HG03457 (cell line): ENCODE results near the gene SMIM13.

ENCODE experiments used
- ATAC-seq: cut with Tn5 transposase; IDR thresholded peaks from one replicate; pipeline ENCODE4 v1.9.1; 2021; ENCODE audit warnings: moderate number of reproducible peaks; ENCODE audit not compliant: unreplicated experiment

SMIM13 gene

DNA sequence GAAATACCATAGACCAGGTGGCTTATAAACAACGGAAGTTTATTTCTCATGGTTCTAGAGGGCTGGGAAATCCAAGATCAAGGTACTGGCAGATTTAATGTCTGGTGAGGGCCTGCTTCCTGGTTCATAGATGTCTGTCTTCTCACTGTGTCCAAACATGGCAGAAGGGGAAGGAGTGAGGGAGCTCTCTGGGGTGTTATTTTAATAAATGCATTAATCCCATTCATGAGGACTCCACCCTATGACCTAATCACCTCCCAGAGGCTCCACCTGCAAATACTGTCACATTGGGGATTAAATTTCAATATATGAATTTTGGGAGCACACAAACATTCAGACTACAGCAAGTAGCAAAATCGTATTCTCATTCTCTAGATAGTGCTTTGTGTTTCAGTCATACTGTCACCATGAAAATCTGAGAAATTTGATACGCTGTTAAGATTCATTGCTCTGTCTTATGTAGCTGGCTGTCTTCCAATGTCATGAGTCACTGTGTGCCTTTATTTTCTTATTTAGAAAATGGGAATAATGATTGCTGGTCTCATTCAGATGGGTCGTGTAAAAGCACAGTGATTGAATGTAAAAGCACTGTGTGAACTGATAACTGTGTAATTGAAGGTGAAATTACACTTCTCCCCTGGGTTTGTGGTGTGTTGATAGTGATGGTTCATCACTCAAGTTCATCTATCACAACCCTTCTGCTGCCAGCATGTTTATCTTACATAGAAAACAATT lies 26.8 kb downstream of the SMIM13 start:
- ATAC-seq = no peak

GRCh38 chr6:11121851-11122250 lies 28.2 kb downstream of the SMIM13 start:
- ATAC-seq = no peak

DNA sequence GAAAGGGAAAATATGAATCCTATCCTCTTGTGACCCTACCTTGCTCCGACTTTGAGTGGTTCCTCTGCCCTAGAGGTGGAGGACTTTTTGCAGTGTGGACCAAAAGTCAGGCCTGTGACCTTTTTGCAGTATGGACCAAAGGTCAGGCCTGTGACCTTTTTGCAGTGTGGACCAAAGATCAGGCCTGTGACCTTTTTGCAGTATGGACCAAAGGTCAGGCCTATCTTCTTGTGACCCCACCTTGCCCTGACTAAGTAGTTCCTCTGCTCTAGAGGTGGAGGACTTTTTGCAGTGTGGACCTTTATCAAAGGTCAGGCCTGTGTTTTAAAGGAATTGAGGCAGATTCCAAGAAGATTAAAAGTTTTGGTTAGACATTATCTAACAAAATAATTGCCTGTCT lies 28.7 kb downstream of the SMIM13 start:
- ATAC-seq = no peak

DNA sequence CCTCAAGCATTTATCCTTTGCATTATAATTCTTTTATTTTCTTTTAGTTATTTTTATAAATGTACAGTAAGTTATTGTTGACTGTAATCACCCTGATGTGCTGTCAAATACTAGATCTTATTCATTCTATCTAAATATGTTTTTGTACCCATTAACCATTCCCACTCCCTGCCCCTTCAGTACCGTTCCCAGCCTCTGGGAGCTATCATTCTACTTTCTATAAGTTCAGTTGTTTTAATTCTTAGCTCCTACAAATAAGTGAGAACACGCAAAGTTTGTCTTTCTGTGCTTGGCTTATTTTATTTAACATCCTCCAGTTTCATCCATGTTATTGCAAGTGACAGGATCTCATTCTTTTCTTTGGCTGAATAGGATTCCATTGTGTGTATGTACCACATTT lies 30.3 kb downstream of the SMIM13 start:
- no peak for ATAC-seq

DNA sequence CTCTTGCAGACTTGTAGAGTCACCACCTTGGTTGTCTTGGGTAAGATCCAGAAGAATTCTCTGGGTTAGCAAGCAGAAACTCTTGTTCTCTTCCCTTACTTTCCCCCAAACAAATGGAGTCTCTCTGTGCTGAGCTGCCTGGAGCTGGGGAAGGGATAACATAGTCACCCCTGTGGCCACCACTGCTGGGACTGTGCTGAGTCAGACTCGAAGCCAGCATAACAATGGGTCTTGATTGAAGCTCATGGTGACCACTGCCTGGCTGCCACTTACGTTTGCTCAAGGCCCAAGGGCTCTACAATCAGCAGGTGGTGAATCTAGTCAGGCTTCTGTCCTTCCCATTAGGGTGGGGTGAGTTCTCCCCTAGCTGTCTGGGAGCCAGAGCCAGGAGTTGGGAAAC lies 33.2 kb downstream of the SMIM13 start:
- no peak for ATAC-seq

DNA sequence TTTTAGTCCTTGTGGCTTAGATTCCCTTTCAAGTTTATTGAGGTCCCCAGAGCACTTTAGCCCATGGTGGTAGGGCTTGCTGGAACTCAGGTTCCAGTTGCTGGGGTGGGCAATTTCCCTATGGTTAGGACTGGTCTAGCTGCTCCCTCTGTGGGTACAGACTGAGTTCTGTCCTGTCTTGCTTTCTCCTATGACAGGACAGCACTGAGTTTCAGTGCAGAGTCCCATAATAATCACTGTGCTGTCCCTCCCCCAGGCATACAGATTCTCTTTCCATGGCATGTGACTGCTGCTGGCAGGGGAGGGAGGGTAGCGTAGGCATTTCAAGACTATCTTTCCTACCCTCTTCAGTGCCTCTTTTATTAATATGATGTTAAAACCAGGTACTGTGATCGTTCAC lies 35.0 kb downstream of the SMIM13 start:
- no peak for ATAC-seq

DNA sequence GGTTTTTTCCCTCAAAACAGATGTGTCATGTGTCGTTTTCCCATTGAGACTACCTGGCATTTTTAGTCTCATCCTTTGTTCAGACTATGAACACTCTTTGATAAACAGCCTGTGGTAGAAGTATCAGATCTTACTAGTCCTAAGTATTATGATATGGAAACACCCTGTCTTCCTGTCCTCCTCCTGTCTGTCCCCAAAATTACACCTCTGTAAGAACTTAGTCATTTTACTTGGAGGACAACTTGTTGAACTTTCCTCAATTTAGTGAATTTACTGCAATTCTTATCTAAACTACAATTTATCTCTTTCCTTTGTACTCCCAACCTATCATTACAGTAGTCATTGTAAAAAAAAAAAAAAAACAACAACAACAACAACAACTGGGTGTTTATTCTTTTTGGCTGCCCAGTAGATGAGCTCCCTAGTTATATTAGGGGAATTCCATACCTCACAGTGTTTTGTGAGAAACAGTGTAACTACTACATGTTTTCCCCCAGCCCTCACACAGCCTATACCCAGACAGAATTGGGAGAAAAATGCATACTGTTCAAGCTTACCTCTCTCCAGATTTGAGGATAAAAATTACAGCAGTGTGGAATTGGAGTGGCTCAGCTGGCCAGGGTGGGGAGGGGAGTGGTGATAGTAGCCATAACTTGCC lies 36.4 kb downstream of the SMIM13 start:
- ATAC-seq = no peak

GRCh38 chr6:11130605-11131004 lies 37.0 kb downstream of the SMIM13 start:
- ATAC-seq = no peak

- ATAC-seq = no peak
Measured at GRCh38 chr6:11132194-11132888, 38.7 kb downstream of the SMIM13 start.

DNA sequence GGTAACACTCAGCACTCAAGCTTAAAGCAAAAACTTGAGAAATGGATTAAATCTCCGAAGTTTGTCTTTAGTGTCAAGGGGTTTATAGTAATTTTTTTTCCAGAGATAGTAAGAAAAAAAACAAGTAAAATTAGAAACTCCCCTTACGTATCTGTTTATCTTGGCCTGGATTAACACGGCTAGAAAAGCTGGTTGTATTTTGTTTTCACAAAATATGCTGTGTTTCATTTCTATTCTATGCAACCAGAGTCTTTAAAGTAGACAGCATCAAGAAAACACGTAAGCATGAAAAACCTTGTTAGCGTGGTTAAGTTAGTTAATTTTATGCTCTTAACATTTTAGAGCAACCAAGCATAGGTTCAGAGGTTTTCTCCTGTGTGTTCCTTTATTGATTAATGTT lies 39.6 kb downstream of the SMIM13 start:
- ATAC-seq = no peak

DNA sequence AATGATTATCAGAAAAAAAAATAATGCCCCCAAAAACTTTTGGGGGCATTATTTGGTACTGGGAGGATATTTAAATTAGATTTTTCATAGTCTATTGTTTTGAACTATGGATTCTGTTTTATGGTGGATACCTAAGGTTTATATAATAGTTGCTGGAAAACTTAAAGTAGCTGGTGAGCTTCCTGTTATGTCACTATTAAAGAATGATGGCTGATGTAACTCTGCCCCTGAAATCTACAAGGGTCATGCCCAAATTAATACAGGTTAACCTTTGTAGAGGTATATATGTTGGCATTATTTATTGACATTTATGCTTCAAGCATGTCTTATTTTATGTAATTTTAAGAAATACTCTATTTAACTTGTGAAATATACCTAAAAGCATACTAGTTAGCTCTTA lies 43.2 kb downstream of the SMIM13 start:
- no peak for ATAC-seq

DNA sequence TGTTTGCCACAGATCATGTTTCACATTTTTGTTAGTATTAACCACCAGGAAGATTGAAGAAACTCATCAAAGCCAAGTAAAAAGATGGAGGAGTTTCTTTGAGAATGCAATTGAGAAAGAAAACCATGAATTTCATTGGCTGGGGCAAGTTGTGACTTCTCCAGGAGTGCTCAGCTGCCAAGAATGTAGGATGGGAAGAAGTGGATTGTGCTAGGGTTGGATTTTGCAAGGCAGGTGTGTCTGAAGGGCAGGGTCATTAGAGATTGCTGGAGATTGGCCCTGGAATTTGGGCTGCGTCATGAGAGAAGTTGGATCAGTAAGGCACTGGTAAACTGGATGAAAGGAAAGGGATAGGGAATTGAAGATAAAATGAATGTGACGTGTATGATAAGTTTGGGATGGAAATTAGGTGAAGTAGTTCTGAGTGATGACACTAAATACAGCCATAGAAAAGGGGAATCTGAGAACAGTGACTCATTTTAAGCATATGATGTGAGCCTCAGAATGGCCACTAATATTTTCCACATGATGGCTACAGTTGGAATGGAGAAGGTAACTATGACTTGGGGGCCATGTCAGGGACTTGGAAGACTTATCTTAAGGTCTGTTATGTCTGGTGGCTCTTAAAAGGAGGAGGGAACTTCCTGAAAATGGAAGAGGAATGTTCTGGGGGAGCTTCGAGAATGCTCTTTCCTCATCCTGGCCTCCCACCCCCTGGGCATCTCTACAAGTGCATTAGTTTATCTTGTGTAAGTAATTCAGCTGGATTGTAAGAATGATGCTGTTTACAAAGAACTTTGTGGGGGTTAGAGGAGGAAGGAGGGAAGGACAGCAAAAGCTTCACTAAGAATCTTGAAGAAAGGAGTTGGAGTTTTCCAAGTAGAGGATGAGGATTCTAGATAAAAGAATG lies 45.7 kb downstream of the SMIM13 start:
- no peak for ATAC-seq

GRCh38 chr6:11140056-11140455 lies 46.4 kb downstream of the SMIM13 start:
- no peak for ATAC-seq

GRCh38 chr6:11141295-11141694 lies 47.7 kb downstream of the SMIM13 start:
- ATAC-seq = no peak

DNA sequence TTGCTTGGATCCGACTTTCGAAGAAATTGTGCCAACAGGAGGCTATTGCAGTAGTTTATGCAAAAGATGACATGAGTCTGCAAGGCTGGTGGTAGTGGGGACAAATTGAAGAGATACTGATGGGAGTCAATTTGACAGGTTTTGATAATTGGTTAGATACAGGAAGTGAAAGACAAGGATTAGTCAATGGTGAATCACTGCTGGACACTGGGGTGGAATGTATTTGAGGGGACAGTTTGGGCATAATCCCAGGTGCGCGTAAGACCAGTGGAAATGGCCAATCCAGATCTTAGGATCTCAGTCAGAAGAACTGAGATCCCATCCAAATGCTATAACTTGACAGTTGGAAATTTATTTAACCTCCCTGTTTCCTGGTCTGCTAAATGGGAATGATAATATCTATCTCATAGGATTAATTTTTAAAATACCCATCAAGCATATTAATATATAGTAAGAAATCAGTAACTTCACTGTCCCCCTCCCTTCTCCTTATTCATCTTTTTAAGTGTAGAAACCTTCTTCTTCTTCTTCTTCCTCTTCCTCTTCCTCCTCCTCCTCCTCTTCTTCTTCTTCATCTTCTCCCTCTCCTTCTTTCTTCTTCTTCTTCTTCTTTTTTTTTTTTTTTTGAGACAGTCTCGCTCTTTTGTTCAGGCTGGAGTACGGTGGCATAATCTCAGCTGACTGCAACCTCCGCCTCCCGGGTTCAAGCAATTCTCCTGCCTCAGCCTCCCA lies 48.8 kb downstream of the SMIM13 start:
- ATAC-seq = no peak

DNA sequence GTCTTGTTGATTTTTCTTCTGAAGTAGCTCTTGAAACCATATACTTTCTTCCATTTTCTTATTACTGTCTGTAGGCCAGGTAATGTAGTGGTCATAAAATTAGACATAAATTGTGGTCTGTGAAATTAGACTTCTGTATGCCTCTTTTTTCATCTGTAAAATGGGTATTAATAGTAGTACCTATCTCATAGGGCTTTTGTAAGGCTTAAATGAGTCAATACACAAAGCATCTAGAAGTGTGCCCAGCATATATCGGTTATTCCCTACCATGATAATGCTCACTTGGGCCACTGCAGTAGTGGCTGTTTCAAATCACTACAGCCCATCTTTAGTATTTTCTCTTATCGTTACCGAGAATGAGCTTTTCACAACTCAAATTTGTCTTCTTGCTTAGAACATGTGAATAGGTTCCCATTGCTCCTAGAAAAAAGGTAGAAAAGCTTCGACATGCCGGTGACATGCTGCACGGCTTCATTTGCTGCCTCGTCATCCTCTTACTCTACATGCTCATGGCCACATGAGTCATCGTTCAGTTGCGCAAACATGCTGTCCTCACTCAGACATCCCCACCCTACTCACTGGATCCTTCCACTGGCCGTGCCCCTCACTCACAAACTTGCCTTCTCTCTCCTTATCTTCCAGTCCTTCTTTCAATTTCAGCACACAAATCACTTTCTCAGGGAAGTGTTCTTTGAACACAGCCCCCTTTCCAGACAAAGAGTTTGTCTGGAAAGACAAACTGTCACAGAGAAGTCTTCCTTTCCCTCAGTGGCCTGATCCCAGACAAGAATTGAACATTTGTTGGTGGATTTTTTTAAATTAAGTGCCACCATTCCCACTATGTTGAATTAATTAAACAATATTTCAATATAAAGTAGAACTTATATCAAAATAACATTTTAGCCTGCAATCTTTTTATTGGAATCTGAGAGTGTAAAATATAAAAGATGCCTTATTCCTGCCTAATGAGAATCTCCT lies 50.0 kb downstream of the SMIM13 start:
- ATAC-seq = no peak

- ATAC-seq = no peak
Measured at GRCh38 chr6:11144393-11144851, 50.8 kb downstream of the SMIM13 start.

DNA sequence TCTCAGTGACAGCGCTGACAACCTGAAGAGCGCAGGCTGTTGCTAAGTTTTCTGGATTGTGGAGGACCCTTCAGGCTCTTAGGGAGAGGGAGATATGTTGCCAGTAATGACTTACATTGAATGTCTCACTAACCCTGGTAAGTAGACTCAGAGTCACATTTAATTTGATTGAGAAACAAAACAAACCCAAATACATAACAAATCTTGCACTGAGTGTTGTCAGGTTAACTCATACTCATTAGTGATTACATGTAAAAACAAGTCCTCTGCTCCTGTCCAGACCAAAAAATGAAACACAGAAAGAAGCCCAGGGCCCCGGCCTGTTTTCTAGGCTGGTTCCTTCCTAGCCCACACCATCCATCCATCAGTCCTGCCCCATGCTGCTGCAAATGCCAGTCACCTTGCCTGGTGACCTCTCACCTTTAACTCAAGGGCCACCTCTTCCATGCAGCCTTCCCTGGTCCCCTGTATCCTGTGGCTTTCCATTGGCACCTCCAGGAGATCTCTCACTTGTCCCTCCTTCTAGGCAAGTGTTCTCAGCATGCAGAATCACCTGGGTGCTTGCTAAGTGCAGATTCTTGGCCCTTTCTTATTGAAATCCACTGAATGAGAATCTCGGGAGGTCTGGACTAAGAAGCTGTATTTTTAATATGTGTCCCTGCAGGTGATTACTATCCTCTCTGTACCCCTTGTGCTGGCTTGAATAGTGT lies 52.6 kb downstream of the SMIM13 start:
- ATAC-seq = no peak

DNA sequence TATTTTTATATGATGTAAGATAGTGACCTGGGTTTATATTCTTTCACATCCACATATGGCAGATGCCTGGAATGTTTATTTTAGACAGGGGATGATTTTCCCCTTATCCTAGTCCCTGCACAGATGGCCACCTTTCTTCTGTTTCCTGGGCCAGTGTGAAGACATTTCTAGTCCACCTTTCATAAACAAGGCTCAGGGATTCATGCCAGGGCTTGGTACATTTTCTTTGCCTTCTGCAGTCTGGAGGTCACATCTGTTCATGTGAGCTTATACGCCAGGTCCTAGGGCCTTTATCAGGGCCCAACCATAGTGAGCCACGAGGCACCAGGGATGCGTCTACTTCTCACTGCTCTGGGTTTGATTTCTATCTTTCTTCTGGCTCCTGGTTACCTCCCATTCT lies 55.9 kb downstream of the SMIM13 start:
- ATAC-seq = no peak
